GM12878 (cell line): ENCODE measurements around the gene THRA. TPM values are rescaled to one million over a fixed set of nuclear protein-coding genes. Genes with fewer than 3 reads are reported as not detected.

ENCODE experiments used
- BMI1 ChIP-seq: fragments of 450-650 bp; IDR thresholded peaks from 2 replicates; pipeline ENCODE4 v1.6.1; 2016; ENCODE audit warnings: mild to moderate bottlenecking, moderate library complexity, borderline replicate concordance
- CHD2 ChIP-seq: IDR thresholded peaks from 2 replicates; pipeline ENCODE4 v1.6.1; 2011; ENCODE audit warnings: low read depth, low read length, improper control_type of control experiment, borderline replicate concordance
- EP300 ChIP-seq, 2 experiments: fragments of 150-350 bp in 1 of 2; IDR thresholded peaks; 2 replicates each; pipeline ENCODE4 v1.6.1; 2011 to 2012; ENCODE audit warnings: low read depth in 2 of 2, low read length in 2 of 2, borderline replicate concordance in 1 of 2, improper control_type of control experiment in 1 of 2, inconsistent platforms in 1 of 2; ENCODE audit not compliant: control insufficient read depth in 1 of 2
- GATAD2B ChIP-seq: fragments of 450-650 bp; conservative IDR thresholded peaks from 2 replicates; pipeline ENCODE4 v1.6.1; 2017; ENCODE audit warnings: low read depth, mild to moderate bottlenecking, moderate library complexity
- NFYA ChIP-seq: IDR thresholded peaks from 2 replicates; pipeline ENCODE4 v1.6.1; 2011; ENCODE audit warnings: low read depth, mild to moderate bottlenecking, low read length, improper control_type of control experiment, borderline replicate concordance
- PAX5 ChIP-seq: IDR thresholded peaks from 2 replicates; pipeline ENCODE4 v1.6.1; 2011; ENCODE audit warnings: low read depth, low read length, borderline replicate concordance
- POLR2AphosphoS2 ChIP-seq: IDR thresholded peaks from 2 replicates; pipeline ENCODE4 v1.6.1; 2011; ENCODE audit warnings: low read depth, mild to moderate bottlenecking, low read length, improper control_type of control experiment, moderate library complexity
- TCF7 ChIP-seq: IDR thresholded peaks from 2 replicates; pipeline ENCODE4 v1.6.1; 2014; ENCODE audit warnings: antibody characterized with exemption, borderline replicate concordance
- YY1 ChIP-seq: IDR thresholded peaks from 2 replicates; pipeline ENCODE4 v1.6.1; 2011; ENCODE audit warnings: low read depth, mild to moderate bottlenecking, low read length
- polyA plus RNA-seq, 11 experiments: library from polyadenylated mRNA; depleted of rRNA in 4 of 11; unstranded in 6 of 11; stranded (reverse) in 5 of 11; fragments of >200 nt; fragmentation: Nextera tagmentation in 4 of 11; fragmentation: Illumina TruSeq in 1 of 11; extraction: Ambion mirVana in 4 of 11; extraction: Trizol in 1 of 11; gene quantifications; 1 replicate in 1 of 11; 2 replicates in 10 of 11; pipeline versions ENCODE4 v1.2.1 to v1.2.3, GENCODE V29; 2011 to 2016; ENCODE audit warnings: inconsistent platforms in 2 of 11, missing spikeins in 2 of 11, low read depth in 1 of 11
- total RNA-seq, 4 experiments: library from RNA; depleted of rRNA in 3 of 4; stranded (reverse); fragments of >200 nt in 3 of 4; fragmentation: Illumina TruSeq in 1 of 4; extraction: Trizol in 1 of 4; gene quantifications; 2 replicates each; pipeline versions ENCODE4 v1.2.1 to v1.2.3, GENCODE V29; 2013 to 2021
- TF ChIP-seq, protein P1 (sequence below): fragments of 450-650 bp; conservative IDR thresholded peaks from 2 replicates; pipeline ENCODE4 v1.6.1; 2017; ENCODE audit warnings: mild to moderate bottlenecking, moderate library complexity
- TF ChIP-seq, protein P2 (sequence below): fragments of 450-650 bp; formaldehyde crosslinking; IDR thresholded peaks from 2 replicates; pipeline ENCODE4 v1.4.0; 2022; ENCODE audit warnings: mild to moderate bottlenecking, moderate library complexity
- TF ChIP-seq, protein P3 (sequence below): fragments of 450-650 bp; IDR thresholded peaks from 2 replicates; pipeline ENCODE4 v1.6.1; 2017; ENCODE audit warnings: low read depth, mild to moderate bottlenecking, moderate library complexity

The THRA gene
- total and polyA plus RNA-seq, 10 of the 15 experiments (the other 5 are each of a cell fraction or from before 2014, with no cell fraction given) = 0.03 to 2.0 (median 0.64) TPM

GRCh38 chr17:40122999-40123810 is 60.4 kb downstream of the THRA start (continued):
- TF ChIP-seq, protein P1, sequence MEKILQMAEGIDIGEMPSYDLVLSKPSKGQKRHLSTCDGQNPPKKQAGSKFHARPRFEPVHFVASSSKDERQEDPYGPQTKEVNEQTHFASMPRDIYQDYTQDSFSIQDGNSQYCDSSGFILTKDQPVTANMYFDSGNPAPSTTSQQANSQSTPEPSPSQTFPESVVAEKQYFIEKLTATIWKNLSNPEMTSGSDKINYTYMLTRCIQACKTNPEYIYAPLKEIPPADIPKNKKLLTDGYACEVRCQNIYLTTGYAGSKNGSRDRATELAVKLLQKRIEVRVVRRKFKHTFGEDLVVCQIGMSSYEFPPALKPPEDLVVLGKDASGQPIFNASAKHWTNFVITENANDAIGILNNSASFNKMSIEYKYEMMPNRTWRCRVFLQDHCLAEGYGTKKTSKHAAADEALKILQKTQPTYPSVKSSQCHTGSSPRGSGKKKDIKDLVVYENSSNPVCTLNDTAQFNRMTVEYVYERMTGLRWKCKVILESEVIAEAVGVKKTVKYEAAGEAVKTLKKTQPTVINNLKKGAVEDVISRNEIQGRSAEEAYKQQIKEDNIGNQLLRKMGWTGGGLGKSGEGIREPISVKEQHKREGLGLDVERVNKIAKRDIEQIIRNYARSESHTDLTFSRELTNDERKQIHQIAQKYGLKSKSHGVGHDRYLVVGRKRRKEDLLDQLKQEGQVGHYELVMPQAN = peak; percentile 53; the same call in 1 of the 2 replicates
- TF ChIP-seq GATAD2B = 0 out of 2 replicates have a peak, but pooled peaks have one; percentile 13
- TF ChIP-seq PAX5 = peak; percentile 41; the same call in 1 of the 2 replicates
- peak; percentile 51; the same call in 1 of the 2 replicates for TF ChIP-seq BMI1
- no peak for TF ChIP-seq TCF7
- TF ChIP-seq EP300 (IDR thresholded peaks at IDR 0.05; ENCODE audit: borderline replicate concordance in 1 of 2, control insufficient read depth in 1 of 2, low read depth in 2 of 2, low read length in 2 of 2) = no peak
- TF ChIP-seq, protein P2, sequence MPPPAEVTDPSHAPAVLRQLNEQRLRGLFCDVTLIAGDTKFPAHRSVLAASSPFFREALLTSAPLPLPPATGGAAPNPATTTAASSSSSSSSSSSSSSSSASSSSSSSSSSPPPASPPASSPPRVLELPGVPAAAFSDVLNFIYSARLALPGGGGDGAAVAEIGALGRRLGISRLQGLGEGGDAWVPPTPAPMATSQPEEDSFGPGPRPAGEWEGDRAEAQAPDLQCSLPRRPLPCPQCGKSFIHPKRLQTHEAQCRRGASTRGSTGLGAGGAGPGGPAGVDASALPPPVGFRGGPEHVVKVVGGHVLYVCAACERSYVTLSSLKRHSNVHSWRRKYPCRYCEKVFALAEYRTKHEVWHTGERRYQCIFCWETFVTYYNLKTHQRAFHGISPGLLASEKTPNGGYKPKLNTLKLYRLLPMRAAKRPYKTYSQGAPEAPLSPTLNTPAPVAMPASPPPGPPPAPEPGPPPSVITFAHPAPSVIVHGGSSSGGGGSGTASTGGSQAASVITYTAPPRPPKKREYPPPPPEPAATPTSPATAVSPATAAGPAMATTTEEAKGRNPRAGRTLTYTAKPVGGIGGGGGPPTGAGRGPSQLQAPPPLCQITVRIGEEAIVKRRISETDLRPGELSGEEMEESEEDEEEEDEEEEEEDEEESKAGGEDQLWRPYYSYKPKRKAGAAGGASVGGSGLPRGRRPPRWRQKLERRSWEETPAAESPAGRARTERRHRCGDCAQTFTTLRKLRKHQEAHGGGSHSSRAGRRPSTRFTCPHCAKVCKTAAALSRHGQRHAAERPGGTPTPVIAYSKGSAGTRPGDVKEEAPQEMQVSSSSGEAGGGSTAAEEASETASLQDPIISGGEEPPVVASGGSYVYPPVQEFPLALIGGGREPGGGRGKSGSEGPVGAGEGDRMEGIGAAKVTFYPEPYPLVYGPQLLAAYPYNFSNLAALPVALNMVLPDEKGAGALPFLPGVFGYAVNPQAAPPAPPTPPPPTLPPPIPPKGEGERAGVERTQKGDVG (CRISPR knock-in tag) = no peak
- TF ChIP-seq, protein P3, sequence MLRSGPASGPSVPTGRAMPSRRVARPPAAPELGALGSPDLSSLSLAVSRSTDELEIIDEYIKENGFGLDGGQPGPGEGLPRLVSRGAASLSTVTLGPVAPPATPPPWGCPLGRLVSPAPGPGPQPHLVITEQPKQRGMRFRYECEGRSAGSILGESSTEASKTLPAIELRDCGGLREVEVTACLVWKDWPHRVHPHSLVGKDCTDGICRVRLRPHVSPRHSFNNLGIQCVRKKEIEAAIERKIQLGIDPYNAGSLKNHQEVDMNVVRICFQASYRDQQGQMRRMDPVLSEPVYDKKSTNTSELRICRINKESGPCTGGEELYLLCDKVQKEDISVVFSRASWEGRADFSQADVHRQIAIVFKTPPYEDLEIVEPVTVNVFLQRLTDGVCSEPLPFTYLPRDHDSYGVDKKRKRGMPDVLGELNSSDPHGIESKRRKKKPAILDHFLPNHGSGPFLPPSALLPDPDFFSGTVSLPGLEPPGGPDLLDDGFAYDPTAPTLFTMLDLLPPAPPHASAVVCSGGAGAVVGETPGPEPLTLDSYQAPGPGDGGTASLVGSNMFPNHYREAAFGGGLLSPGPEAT = peak; percentile 80; the same call in 1 of the 2 replicates
- no peak for TF ChIP-seq NFYA
- TF ChIP-seq CHD2 = 0 out of 2 replicates have a peak, but pooled peaks have one; percentile 43
- peak; percentile 3; the same call in 1 of the 2 replicates for TF ChIP-seq YY1
- TF ChIP-seq POLR2AphosphoS2 = peak; percentile 35; the same call in 1 of the 2 replicates
